GM21717 (cell line): ENCODE results near the gene SCN5A.

ENCODE experiments used
- ATAC-seq: cut with Tn5 transposase; IDR thresholded peaks from one replicate; pipeline ENCODE4 v1.9.1; 2021; ENCODE audit warnings: mild to moderate bottlenecking, moderate library complexity; ENCODE audit not compliant: unreplicated experiment

SCN5A gene

DNA sequence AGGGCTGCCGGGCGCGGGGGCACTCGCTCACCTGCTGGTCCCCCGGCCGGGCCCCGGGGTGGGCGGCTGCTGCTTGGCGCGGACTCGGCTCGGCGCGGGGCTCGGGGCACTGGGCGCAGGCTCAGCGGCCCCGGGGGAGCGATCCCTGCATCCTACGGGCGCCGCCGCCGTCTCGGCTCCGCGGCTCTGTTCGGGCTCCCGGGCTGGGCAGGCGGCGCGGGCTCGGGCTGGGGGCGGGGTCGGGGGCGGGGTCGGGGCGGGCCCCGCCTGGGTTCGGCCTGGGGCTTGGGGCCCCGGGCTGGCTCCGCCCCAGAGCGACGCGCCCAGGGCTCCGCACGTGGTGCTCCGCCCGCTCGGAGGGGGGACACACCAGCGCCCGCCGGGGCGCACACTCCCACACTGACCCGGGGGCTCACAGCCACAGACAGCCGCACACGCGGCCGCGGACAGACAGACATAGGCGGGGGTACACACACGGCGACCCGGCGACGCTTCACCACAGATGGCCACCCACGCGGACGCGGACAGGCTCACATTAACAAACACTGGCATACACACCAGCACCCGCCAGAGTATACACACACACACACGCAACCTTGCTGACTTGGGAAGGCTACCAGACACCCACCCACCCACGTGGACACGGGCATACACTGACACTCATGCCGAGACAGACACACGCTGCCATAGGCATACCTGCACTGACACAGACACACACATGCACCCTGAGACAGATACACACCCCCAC lies at the start of gene SCN5A:
SCN5A (minus strand) TSS at position 188 of the 748 bp plus-strand sequence. CDS start 16,380 bp downstream, outside the sequence.
- ATAC-seq, result no peak

- ATAC-seq, result no peak
Observed at GRCh38 chr3:38698760-38699159, 49.3 kb upstream of the SCN5A start.

DNA sequence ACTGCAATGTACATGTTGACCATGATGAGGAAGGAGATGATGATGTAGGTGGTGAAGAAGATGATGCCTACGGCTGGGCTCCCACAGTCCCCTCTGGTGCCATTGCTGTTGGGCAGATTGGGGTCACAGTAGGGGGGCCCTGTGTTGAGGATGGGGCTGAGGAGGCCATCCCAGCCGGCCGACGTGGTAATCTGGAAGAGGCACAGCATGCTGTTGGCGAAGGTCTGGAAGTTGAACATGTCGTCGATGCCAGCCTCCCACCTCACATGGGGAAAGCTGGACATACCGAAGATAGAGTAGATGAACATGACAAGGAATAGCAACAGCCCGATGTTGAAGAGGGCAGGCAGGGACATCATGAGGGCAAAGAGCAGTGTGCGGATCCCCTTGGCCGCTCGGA lies 48.6 kb upstream of the SCN5A start:
- no peak for ATAC-seq

GRCh38 chr3:38696034-38696433 lies 46.5 kb upstream of the SCN5A start:
- ATAC-seq, result no peak

- no peak for ATAC-seq
Observed at GRCh38 chr3:38690185-38690584, 40.7 kb upstream of the SCN5A start.

DNA sequence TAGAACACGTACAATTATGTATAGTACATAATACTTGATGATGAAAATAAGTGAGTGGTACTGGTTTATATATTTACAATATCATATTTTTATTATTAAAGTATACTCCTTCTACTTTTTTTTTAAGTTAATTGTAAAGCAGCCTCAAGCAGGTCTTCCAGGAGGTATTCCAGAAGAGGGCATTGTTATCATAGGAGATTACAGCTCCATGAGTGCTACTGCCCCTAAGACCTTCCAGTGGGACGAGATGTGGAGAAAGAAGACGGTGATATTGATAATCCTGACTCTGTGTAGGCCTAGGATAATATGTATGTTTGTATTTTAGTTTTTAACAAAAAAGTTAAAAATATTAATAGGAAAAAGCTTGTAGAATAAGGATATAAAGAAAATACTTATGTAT lies 40.3 kb upstream of the SCN5A start:
- ATAC-seq, result no peak

DNA sequence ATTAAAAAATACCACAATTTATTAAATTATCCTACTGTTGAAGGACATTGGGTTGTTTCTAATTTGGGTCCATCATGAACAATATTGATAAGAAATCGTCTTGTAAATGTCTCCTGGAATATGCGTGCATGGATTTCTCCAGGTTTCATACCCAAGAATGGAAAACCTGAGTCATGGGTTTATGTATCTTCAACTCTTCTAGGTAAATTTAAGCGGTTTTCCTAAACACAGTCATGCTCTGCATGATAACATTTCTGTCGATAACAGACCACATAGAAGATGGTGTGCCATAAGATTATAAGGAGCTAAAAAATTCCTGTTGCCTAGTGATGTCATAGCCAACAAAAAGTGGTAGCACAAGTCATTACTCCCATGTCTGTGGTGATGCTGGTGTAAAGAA lies 39.9 kb upstream of the SCN5A start:
- no peak for ATAC-seq

- ATAC-seq, result no peak
Observed at GRCh38 chr3:38687321-38687720, 37.8 kb upstream of the SCN5A start.

- no peak for ATAC-seq
Observed at GRCh38 chr3:38684546-38684945, 35.1 kb upstream of the SCN5A start.

DNA sequence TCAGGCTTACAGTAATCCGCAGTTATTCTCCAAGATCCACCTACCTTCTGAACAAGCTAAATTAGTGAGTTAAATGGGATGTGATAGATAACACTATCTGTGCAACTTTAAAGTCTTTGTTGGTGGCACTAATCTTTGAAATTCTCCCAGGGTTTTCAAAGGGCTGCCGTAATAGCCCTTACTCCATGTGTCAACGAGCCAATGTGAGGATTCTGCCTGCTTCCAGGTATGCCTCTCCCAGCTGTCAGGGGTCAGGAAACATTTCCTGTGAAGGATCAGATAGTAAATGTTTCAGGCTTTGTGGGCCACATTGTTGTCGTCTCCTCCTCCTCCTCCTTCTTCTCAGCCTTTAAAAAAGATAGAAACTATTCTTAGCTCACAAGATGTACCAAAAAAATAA lies 20.2 kb upstream of the SCN5A start:
- no peak for ATAC-seq

- ATAC-seq, result no peak
Observed at GRCh38 chr3:38662544-38662943, 13.1 kb upstream of the SCN5A start.

DNA sequence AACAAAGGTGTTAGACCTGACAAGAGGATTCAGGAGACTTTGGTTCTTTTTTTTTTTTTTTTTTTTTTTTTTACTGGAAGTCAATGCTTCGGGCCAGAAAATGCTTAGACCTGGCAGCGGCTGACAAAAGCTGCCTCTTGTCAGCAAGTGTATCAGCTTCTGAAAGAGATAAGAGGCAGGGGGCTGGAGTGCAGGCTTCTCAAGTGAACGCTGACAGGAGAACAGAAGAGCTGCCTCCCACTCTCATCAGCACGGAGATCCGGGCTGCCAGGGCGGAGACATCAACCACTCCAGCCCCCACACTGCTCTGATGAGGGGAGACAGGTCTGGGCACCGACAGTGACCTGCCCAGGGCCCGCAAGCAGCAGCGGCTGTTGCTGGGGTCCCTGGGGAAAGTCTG lies 9.4 kb upstream of the SCN5A start:
- no peak for ATAC-seq

GRCh38 chr3:38657369-38657768 lies 7.9 kb upstream of the SCN5A start:
- ATAC-seq, result no peak

DNA sequence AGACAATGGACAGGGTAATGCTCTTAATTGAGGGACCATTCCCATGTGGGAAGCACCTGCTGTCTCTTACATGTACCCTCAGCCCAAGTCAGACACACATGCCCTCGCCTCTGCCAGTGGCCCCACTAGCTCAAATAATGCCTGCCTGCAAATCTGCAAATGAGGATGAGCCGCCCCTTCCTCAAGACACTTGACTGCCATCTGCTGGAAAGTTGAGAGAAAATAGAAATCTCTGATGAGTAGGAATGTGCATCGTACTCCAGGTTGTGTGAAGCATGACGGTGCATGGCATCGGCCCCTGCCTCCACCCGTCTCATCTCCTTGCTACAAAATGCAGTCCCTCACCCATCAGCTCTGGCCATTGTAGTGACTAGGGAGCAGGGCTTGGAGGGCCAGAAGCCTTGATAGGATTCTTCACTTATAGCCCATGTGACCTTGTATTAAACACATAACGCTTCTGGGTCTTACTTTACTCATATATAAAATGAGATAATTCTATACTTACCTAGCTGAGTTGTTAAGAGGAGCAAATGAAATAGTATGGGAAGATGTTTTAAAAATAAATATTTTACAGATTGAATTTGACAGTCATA lies 6.3 kb upstream of the SCN5A start:
- no peak for ATAC-seq

DNA sequence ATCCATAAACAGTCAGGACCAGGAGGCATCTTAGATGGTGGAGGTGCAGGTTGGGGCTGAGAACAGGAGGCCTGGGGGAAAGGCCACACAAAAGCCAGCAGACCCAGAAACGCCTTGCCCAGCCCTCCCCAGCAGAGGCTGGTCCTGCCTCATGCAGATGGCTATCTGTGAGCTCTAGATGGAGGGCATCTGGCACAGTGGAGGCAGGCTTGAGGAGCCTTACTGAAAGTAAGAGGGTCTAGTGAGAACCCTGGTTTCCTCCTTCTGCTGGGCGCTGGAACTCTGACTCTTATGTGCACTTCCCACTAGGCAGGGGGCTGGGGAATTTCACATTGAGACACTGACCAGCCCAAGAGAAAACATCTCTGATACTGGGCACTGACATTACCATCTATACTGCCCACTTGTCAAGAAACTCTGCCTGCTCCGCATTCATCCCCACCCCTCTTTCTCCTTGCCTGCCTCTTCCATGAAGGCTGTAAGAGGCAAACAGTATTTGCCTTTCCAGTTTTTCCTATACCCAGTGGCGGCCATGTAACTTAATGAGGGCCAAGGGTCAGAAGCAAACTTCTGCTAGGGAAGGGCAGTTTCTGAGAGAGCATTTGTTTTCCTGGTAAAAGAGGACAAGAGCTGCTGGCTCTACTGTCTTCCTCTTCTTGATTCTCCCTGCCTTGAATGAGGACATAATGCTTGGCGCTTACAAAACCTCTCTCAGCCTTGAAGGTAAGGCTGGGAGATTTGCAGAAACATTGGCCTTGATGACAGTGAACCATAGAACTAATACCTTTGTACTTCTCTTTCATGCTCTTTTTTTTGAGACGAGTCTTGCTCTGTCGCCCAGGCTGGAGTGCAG lies 4.4 kb upstream of the SCN5A start:
- ATAC-seq, result no peak

- ATAC-seq, result no peak
Observed at GRCh38 chr3:38652934-38653333, 3.4 kb upstream of the SCN5A start.

- ATAC-seq, result peak; percentile 74
Observed at GRCh38 chr3:38651153-38651789, 1.8 kb upstream of the SCN5A start.

- no peak for ATAC-seq
Observed at GRCh38 chr3:38650248-38650951, 913 bp upstream of the SCN5A start.

GRCh38 chr3:38648659-38649499 lies 608 bp downstream of the SCN5A start:
- ATAC-seq, result no peak
